BLaER1 (cell line): ENCODE data around the gene STK24.
"Not testable (repeated sequence)": the region's sequence is repeated elsewhere in the genome, so short reads cannot be mapped to it uniquely, and the experiment has no call there.

ENCODE experiments used
- H3K27ac ChIP-seq: shearing (Covaris generic); formaldehyde crosslinking; 2 replicates; pipeline ENCODE4 v1.8.1; 2022
- H3K27me3 ChIP-seq: shearing (Covaris generic); formaldehyde crosslinking; 2 replicates; pipeline ENCODE4 v1.8.1; 2022
- H3K36me3 ChIP-seq: shearing (Covaris generic); formaldehyde crosslinking; 2 replicates; pipeline ENCODE4 v1.8.1; 2022
- H3K4me1 ChIP-seq: shearing (Covaris generic); formaldehyde crosslinking; 2 replicates; pipeline ENCODE4 v1.8.1; 2022
- H3K4me2 ChIP-seq: shearing (Covaris generic); formaldehyde crosslinking; 2 replicates; pipeline ENCODE4 v1.8.1; 2022
- H3K4me3 ChIP-seq: shearing (Covaris generic); formaldehyde crosslinking; 2 replicates; pipeline ENCODE4 v1.8.1; 2022
- H3K9ac ChIP-seq: shearing (Covaris generic); formaldehyde crosslinking; 2 replicates; pipeline ENCODE4 v1.8.1; 2022
- H3K9me3 ChIP-seq: shearing (Covaris generic); formaldehyde crosslinking; 2 replicates; pipeline ENCODE4 v1.8.1; 2022
- H4K20me1 ChIP-seq: shearing (Covaris generic); formaldehyde crosslinking; 2 replicates; pipeline ENCODE4 v1.8.1; 2022
- Cebpa-rat ChIP-seq: shearing (Covaris generic); IDR thresholded peaks from 2 replicates; pipeline ENCODE4 v1.8.1; 2022

The STK24 gene

GRCh38 chr13:98570929-98571372, 6.0 kb downstream of the STK24 start:
- no peaks in the 10 kb centered on the region for H3K9me3 ChIP-seq
- H3K36me3 ChIP-seq = no peaks in the 10 kb centered on the region
- peak overlapping the region; percentile 94 for H3K4me2 ChIP-seq
- H3K27me3 ChIP-seq = no peaks in the 10 kb centered on the region
- no peak for TF ChIP-seq Cebpa-rat
- H3K9ac ChIP-seq = peak overlapping the region; percentile 45; the same call in 1 of the 2 replicates
- H3K4me1 ChIP-seq = peaks cover 97% of the 10 kb centered on the region
- peaks cover 98% of the 10 kb centered on the region for H4K20me1 ChIP-seq
- peak overlapping the region; percentile 55 for H3K4me3 ChIP-seq
- H3K27ac ChIP-seq = peak overlapping the region; percentile 68

GRCh38 chr13:98569494-98570367, 7.2 kb downstream of the STK24 start:
- H3K9me3 ChIP-seq, H3K27me3 ChIP-seq, H3K9ac ChIP-seq, H3K36me3 ChIP-seq: not testable (repeated sequence)
- peak overlapping the region; percentile 55; the same call in 1 of the 2 replicates for H3K4me3 ChIP-seq
- peaks cover 98% of the 10 kb centered on the region for H4K20me1 ChIP-seq
- peak overlapping the region; percentile 68 for H3K27ac ChIP-seq
- H3K4me2 ChIP-seq = peak overlapping the region; percentile 94
- H3K4me1 ChIP-seq = peaks cover 100% of the 10 kb centered on the region

GRCh38 chr13:98568918-98569317, 8.0 kb downstream of the STK24 start:
- no peaks in the 10 kb centered on the region for H3K27me3 ChIP-seq
- no peak for TF ChIP-seq Cebpa-rat
- H4K20me1 ChIP-seq = peaks cover 98% of the 10 kb centered on the region
- H3K4me1 ChIP-seq = peaks cover 100% of the 10 kb centered on the region
- no peak overlapping the region for H3K9ac ChIP-seq
- H3K27ac ChIP-seq = no peak overlapping the region
- H3K36me3 ChIP-seq = no peaks in the 10 kb centered on the region
- peak overlapping the region; percentile 94 for H3K4me2 ChIP-seq
- no peak overlapping the region for H3K4me3 ChIP-seq
- H3K9me3 ChIP-seq = no peaks in the 10 kb centered on the region

DNA sequence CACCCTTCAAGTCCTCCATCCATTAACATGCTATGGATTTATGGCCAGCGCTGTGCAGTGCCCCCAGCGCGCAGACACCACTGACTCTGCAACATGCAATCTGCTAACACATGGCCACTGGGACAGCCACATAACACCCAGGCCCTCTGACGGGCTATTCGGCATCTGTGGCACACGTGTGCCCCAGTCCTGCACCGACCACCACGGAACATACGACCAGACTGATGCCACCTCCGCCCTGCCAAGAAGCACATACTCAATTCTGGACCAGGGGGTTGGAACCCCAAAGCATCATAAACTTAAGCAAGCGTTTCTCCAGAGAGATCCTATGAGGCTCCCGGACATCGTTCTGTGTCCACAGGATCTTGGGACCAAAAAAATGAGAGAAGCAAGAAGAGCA, 9.8 kb downstream of the STK24 start:
- no peak for TF ChIP-seq Cebpa-rat
- peaks cover 98% of the 10 kb centered on the region for H4K20me1 ChIP-seq
- H3K4me2 ChIP-seq = peak overlapping the region; percentile 88
- H3K9me3 ChIP-seq = no peaks in the 10 kb centered on the region
- H3K36me3 ChIP-seq = no peaks in the 10 kb centered on the region
- peak overlapping the region; percentile 23; the same call in 1 of the 2 replicates for H3K4me3 ChIP-seq
- 0 out of 2 replicates have a peak overlapping the region, but pooled peaks have one; percentile 34 for H3K9ac ChIP-seq
- no peaks in the 10 kb centered on the region for H3K27me3 ChIP-seq
- H3K27ac ChIP-seq = peak overlapping the region; percentile 61
- peaks cover 100% of the 10 kb centered on the region for H3K4me1 ChIP-seq

DNA sequence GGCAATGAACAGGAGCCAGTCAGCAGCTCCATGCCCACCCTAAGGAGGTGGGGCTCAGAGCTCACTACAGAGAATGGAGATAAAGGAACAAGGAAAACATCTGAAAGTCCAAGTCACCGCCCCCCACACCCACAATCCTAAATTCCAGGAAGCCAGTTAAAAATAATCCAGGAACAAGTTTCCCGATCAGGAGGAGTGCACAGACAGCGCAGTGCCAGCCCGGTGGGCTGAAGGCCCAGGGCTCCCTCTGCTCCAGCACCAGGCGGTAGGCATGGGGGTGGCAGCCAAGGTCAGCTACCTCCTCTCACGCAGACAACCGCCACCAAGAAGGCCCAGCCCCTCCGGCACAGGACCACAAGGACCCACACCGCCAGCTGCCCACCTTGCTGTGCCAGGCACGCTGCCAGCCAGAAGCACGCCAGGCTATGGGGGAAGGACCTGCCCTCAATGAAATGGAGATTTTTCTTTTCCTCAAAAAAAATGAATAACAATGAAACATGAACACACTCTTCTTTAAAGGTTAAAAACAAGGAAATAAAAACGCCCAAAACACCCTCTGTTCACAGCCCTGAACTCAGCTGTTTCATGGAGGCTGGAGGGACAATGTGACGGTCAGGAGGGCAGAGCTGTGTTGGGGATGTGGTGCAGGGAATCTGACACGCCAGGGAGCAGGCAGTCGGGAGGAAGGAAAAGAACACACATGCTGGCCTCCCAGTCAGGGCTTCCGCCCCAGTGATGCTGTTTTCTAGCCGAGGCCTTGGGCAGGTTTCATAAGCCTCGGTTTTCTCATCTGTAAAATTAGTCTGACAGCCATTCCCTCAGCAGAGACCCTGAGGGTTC, 11.0 kb downstream of the STK24 start:
- Histone ChIP-seq H3K36me3 (peaks cover 8% of the 10 kb centered on the region), H3K4me1 (peaks cover 100% of the 10 kb centered on the region), H3K4me2 (peak overlapping the region; percentile 88), H3K9ac (peak overlapping the region; percentile 51; the same call in 1 of the 2 replicates), H3K27me3 (no peaks in the 10 kb centered on the region), H4K20me1 (peaks cover 98% of the 10 kb centered on the region), H3K9me3 (no peaks in the 10 kb centered on the region), H3K4me3 (no peak overlapping the region), H3K27ac (peak overlapping the region; percentile 51)
- no peak for TF ChIP-seq Cebpa-rat

- Histone ChIP-seq H3K9me3 (no peaks in the 10 kb centered on the region), H3K27ac (peak overlapping the region; percentile 67), H3K4me1 (peaks cover 89% of the 10 kb centered on the region), H3K4me3 (no peak overlapping the region), H3K9ac (peak overlapping the region; percentile 27), H3K27me3 (no peaks in the 10 kb centered on the region), H4K20me1 (peaks cover 98% of the 10 kb centered on the region), H3K4me2 (peak overlapping the region; percentile 88), H3K36me3 (peaks cover 17% of the 10 kb centered on the region)
- TF ChIP-seq Cebpa-rat = no peak
Observed at GRCh38 chr13:98564204-98564603, 12.7 kb downstream of the STK24 start.

GRCh38 chr13:98563071-98563470, 13.8 kb downstream of the STK24 start:
- Histone ChIP-seq H3K27ac (peak overlapping the region; percentile 67), H3K4me3 (peak overlapping the region; percentile 45)

GRCh38 chr13:98559169-98559568, 17.7 kb downstream of the STK24 start:
- Histone ChIP-seq H4K20me1 (peaks cover 100% of the 10 kb centered on the region), H3K36me3 (peaks cover 26% of the 10 kb centered on the region), H3K27me3 (no peaks in the 10 kb centered on the region), H3K9ac (no peak overlapping the region), H3K27ac (no peak overlapping the region), H3K4me3 (no peak overlapping the region), H3K4me1 (peaks cover 76% of the 10 kb centered on the region), H3K9me3 (peaks cover 8% of the 10 kb centered on the region), H3K4me2 (no peak overlapping the region)
- no peak for TF ChIP-seq Cebpa-rat

More at GRCh38 chr13:98563071-98563470, 13.8 kb downstream of the STK24 start:
- H4K20me1 ChIP-seq = peaks cover 100% of the 10 kb centered on the region
- peak overlapping the region; percentile 88 for H3K4me2 ChIP-seq
- H3K4me1 ChIP-seq = peaks cover 83% of the 10 kb centered on the region
- peak overlapping the region; percentile 54 for H3K9ac ChIP-seq
- peaks cover 17% of the 10 kb centered on the region for H3K36me3 ChIP-seq
- no peaks in the 10 kb centered on the region for H3K27me3 ChIP-seq
- no peaks in the 10 kb centered on the region for H3K9me3 ChIP-seq
- TF ChIP-seq Cebpa-rat = no peak

GRCh38 chr13:98557937-98558792, 18.7 kb downstream of the STK24 start:
- Histone ChIP-seq H3K4me1 (peaks cover 76% of the 10 kb centered on the region), H3K4me2 (peak overlapping the region; percentile 27; the same call in 1 of the 2 replicates), H3K36me3 (peaks cover 31% of the 10 kb centered on the region), H3K27ac (no peak overlapping the region), H3K4me3 (no peak overlapping the region), H3K27me3 (no peaks in the 10 kb centered on the region), H3K9me3 (peaks cover 9% of the 10 kb centered on the region), H3K9ac (no peak overlapping the region), H4K20me1 (peaks cover 100% of the 10 kb centered on the region)
- TF ChIP-seq Cebpa-rat = no peak
